ENCODE measurements around the gene SLC12A1.

The SLC12A1 gene

DNA sequence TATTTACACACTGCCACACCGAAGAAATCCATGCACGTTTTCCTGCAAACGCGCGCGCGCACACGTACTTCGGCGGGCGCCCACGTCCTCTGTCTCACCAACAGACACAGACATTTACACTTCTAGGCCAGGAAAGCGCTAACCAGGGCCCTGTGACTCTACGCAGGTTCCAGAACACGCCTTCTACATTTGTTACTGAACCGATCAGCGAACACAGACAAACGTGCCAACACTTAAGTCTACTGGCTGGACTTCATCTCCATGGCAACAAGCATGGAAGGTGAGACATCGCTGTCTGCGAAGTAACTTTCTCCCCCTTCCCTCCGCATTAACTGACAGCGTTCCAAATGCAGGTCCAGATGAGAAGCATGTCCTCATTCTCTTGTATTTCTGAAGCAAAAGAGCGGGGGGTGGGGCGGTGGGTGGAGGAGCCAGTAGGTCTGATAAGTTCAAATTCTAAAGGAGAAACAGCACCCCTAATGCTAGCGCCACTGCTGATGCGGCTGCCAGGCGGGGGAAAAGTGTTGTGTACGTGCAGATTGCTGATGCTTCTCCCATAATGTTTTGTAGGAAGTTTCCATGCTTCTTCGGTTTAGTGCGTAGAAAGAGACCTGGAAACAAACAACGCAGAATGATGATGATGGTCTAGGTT lies 14.4 kb upstream of the SLC12A1 start, which contains the start of gene CTXN2:
CTXN2 (plus strand) TSS at position 92 of the 652 bp plus-strand sequence. CDS start 9,636 bp downstream, outside the sequence.
- in situ Hi-C loops (cut with MboI; ENCODE audit: low sequenced_read_pairs) = no loop called here
- Histone ChIP-seq H3K4me3 (no peak within 1 kb of the TSS), H3K36me3 (replicated peaks) (no peaks in the 10 kb centered on the region), H3K4me1 (no peaks in the 10 kb centered on the region), H3K9me3 (no peaks in the 10 kb centered on the region), H3K27me3 (ENCODE audit: low read depth) (peaks cover 20% of the 10 kb centered on the region)
- no peak for DNase-seq (ENCODE audit: low spot score in 2 of 2)

DNA sequence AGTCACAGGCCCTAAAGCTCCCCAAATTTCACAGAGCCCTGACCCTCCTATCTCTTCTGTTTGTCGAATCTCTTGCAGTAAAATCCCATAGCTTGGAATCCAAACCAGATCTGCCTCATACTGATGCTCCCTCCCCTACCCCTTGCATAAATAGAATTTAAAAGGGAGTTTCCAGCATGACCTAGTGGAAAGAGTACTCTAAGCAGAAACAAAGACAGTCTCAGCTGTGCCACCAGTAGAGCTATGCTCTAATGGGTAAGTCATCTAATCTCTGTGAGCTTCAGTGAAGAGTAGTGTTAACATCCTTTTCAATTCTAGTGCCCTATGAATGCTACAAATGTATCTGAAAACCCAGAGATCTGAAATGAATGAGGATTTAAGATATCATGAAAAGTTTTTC lies 4.0 kb upstream of the SLC12A1 start:
- Histone ChIP-seq H3K36me3 (replicated peaks) (no peaks in the 10 kb centered on the region), H3K4me3 (no peak overlapping the region), H3K4me1 (no peaks in the 10 kb centered on the region), H3K9me3 (no peaks in the 10 kb centered on the region), H3K27me3 (ENCODE audit: low read depth) (peaks cover 9% of the 10 kb centered on the region; the same call in 1 of the 2 replicates)
- no peak for DNase-seq (ENCODE audit: low spot score in 2 of 2)
- in situ Hi-C loops (cut with MboI; ENCODE audit: low sequenced_read_pairs) = no loop called here

DNA sequence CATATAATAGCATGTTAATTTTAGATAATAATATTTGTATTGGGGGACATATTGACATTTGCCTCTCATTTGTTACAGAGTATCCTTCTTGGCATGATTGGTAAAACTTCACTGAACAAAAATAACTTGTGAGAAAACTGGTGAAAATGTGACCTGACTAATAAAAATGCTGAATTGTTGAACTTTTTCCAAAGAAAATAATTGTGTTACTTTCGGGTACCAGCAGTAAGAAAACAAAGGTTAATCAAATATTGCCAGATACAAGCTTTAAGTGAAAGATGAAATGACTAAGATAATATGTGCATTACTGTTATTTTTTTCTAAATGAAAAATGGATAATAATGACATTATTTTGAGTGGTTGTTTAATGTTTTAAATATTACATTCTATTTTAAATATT lies 15.2 kb downstream of the SLC12A1 start:
- Histone ChIP-seq H3K4me1 (no peaks in the 10 kb centered on the region), H3K4me3 (no peak overlapping the region), H3K9me3 (no peaks in the 10 kb centered on the region), H3K36me3 (replicated peaks) (no peaks in the 10 kb centered on the region), H3K27me3 (ENCODE audit: low read depth) (peaks cover 3% of the 10 kb centered on the region; the same call in 1 of the 2 replicates)
- no peak for DNase-seq (ENCODE audit: low spot score in 2 of 2)
- in situ Hi-C loops (cut with MboI; ENCODE audit: low sequenced_read_pairs) = no loop called here

DNA sequence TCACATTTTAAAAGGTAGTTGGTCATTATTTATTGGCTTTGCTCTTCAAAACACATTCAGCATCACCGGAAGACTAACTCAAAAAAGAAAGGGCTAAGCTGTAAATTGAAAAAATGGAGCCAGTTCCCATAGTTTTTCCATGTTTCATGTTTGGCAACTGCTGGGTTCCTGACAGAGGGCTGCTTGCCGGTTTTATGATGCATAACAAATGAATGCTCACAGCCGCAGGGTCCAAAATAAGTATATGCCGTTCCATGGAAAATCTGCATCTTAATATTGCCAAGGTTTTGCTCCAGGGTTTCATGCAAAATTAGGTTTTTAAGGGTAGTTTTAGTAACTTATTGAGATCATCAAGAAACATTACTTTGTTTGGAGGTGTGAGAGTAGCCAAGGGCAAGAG lies 15.8 kb downstream of the SLC12A1 start:
- no peak for DNase-seq (ENCODE audit: low spot score in 2 of 2)
- no peaks in the 10 kb centered on the region for H3K36me3 ChIP-seq (replicated peaks)
- H3K9me3 ChIP-seq = no peaks in the 10 kb centered on the region
- H3K27me3 ChIP-seq (ENCODE audit: low read depth) = peaks cover 3% of the 10 kb centered on the region; the same call in 1 of the 2 replicates
- no peaks in the 10 kb centered on the region for H3K4me1 ChIP-seq
- in situ Hi-C loops (cut with MboI; ENCODE audit: low sequenced_read_pairs) = no loop called here
- no peak overlapping the region for H3K4me3 ChIP-seq

DNA sequence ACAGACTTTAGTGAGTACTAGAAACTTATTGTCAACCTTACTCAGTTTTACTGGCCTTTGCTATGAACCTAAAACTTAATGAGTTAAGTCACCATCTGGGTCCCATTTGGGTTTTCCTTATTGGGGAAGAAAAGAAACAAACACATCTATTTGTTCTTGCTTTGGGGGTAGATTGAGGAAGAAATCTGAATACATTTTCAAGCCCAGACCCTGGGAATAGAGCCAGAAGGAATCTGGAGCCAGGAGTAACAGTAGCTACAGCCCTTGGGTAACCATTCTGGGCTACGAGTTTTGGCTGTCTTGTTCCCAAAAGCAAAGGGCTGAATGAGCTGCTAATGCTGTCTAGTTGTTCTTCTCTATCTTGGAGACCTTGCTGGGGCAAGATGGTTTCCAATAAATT lies 16.5 kb downstream of the SLC12A1 start:
- H3K4me1 ChIP-seq = no peaks in the 10 kb centered on the region
- H3K36me3 ChIP-seq (replicated peaks) = no peaks in the 10 kb centered on the region
- in situ Hi-C loops (cut with MboI; ENCODE audit: low sequenced_read_pairs) = no loop called here
- DNase-seq (ENCODE audit: low spot score in 2 of 2) = no peak
- no peak overlapping the region for H3K4me3 ChIP-seq
- no peaks in the 10 kb centered on the region for H3K9me3 ChIP-seq
- 0 out of 2 replicates have a peak, but pooled peaks cover 3% of the 10 kb centered on the region for H3K27me3 ChIP-seq (ENCODE audit: low read depth)

DNA sequence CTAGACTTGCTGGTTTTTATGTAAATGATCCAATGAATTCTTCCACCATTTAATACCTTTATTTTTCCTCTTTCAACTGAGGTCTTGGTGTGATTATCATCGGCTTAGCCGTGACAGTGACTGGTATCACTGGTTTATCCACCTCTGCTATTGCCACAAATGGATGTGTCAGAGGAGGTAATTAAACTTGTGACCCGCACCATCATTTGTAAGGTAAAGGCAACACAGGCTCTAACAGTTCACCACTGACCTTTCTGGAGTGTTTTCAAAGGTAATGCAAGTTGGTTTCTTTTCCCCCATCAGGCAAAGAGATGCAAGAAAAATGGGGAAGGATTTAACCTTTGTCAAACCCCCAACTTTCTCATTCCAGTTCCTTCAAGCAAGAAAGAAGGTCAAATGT lies 19.7 kb downstream of the SLC12A1 start:
- H3K36me3 ChIP-seq (replicated peaks) = no peaks in the 10 kb centered on the region
- H3K4me1 ChIP-seq = no peaks in the 10 kb centered on the region
- no peak for DNase-seq (ENCODE audit: low spot score in 2 of 2)
- H3K4me3 ChIP-seq = no peak overlapping the region
- in situ Hi-C loops (cut with MboI; ENCODE audit: low sequenced_read_pairs) = no loop called here
- no peaks in the 10 kb centered on the region for H3K9me3 ChIP-seq
- 0 out of 2 replicates have a peak, but pooled peaks cover 3% of the 10 kb centered on the region for H3K27me3 ChIP-seq (ENCODE audit: low read depth)

DNA sequence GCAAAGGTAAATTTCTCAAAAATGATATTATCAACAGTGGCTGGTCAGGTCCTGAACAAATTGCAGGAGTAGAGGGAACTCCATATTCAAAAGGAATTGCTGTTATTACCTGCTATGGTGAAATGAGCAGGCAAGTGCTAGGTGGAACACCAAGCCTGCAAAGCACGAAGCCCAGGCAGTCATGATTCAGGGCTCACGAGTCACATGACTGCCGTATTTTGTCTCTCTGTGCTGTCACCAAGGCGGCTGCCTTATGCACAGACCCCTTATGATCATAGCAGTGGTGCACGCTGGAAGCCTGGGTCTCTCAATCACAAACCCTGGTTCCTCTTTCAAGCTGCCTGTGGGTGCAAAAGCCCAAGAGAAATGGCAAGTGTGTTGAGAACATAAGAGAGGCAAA lies 24.4 kb downstream of the SLC12A1 start:
- in situ Hi-C loops (cut with MboI; ENCODE audit: low sequenced_read_pairs) = no loop called here
- Histone ChIP-seq H3K9me3 (no peaks in the 10 kb centered on the region), H3K4me1 (no peaks in the 10 kb centered on the region), H3K4me3 (no peak overlapping the region), H3K27me3 (ENCODE audit: low read depth) (no peaks in the 10 kb centered on the region), H3K36me3 (replicated peaks) (no peaks in the 10 kb centered on the region)
- no peak for DNase-seq (ENCODE audit: low spot score in 2 of 2)

DNA sequence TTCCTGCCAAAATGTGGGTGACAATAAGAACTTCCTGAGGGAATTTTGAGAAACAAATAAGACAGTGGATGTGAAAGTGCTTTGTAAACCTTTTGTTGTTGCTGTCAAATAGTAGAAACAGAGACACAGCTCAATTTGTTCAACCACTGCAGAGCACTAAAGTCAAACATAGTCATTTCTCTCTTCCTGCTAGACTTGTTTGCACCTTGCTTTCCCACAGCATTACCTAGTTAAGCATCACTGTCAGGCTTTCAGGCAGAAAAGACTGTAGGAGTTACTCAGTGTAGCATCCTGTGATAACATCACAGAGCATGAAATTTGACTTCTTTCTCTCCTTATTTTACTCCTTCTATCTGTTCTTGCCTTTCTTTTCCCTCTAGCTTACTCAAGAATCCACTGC lies 27.1 kb downstream of the SLC12A1 start:
- no peaks in the 10 kb centered on the region for H3K9me3 ChIP-seq
- no peak for DNase-seq (ENCODE audit: low spot score in 2 of 2)
- H3K36me3 ChIP-seq (replicated peaks) = no peaks in the 10 kb centered on the region
- H3K4me3 ChIP-seq = no peak overlapping the region
- no peaks in the 10 kb centered on the region for H3K4me1 ChIP-seq
- H3K27me3 ChIP-seq (ENCODE audit: low read depth) = no peaks in the 10 kb centered on the region
- in situ Hi-C loops (cut with MboI; ENCODE audit: low sequenced_read_pairs) = no loop called here

DNA sequence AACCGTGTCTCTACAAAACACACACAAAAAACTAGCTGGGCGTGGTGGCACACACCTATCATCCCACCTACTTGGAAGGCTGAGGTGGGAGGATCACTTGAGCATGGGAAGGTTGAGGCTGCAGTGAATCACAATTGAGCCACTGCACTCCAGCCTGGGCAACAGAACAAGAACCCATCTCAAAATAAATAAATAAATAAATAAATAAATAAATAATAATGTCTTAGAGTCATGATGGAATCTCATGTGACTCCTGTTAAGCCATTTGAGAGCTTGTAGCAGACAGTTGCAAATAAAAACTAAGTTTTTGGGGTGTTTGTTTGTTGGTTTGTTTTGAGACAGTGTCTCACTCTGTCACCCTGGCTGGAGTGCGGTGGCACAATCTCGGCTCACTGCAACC lies 33.2 kb downstream of the SLC12A1 start:
- in situ Hi-C loops (cut with MboI; ENCODE audit: low sequenced_read_pairs) = no loop called here
- H3K27me3 ChIP-seq (ENCODE audit: low read depth) = no peaks in the 10 kb centered on the region
- no peaks in the 10 kb centered on the region for H3K4me1 ChIP-seq
- no peak overlapping the region for H3K4me3 ChIP-seq
- no peaks in the 10 kb centered on the region for H3K36me3 ChIP-seq (replicated peaks)
- no peaks in the 10 kb centered on the region for H3K9me3 ChIP-seq
- no peak for DNase-seq (ENCODE audit: low spot score in 2 of 2)

DNA sequence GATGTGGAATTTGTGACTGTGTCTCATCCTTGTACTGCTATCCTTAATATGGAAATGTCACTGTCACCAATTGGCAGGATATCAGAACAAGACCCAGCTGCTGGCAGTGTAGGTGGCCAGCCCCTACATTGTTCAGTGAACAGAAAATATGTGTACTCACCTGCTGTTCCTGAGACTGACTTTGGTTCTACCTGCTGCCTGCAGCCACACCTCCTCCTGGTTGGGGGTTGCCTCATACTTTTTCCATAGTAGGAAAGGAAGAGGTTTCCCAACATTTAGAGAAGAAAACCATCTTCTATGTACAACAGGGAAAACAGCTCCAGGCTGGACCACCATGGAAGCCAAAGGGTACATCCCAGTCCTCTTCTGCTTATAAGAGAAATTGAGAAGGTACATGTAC lies 35.9 kb downstream of the SLC12A1 start:
- no peak for DNase-seq (ENCODE audit: low spot score in 2 of 2)
- Histone ChIP-seq H3K36me3 (replicated peaks) (no peaks in the 10 kb centered on the region), H3K4me1 (no peaks in the 10 kb centered on the region), H3K4me3 (no peak overlapping the region), H3K9me3 (no peaks in the 10 kb centered on the region), H3K27me3 (ENCODE audit: low read depth) (no peaks in the 10 kb centered on the region)
- in situ Hi-C loops (cut with MboI; ENCODE audit: low sequenced_read_pairs) = no loop called here

DNA sequence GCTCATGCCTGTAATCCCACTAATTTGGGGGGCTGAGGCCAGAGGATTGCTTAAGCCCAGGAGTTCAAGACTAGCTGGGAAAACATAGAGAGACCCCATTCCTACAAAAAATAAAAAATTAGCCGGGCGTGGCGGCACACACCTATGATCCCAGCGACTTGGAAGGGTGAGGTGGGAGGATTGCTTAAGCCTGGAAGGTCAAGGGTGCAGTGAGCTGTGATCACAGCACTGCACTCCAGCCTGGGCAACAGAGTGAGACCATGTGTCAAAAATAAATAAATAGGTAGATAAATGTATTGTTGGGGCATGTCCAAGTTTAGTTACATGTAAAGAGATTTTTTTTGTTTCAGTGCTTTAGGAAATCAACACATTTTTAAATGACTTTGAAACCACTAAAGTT lies 36.4 kb downstream of the SLC12A1 start:
- Histone ChIP-seq H3K36me3 (replicated peaks) (no peaks in the 10 kb centered on the region), H3K9me3 (no peaks in the 10 kb centered on the region), H3K4me3 (no peak overlapping the region), H3K4me1 (no peaks in the 10 kb centered on the region), H3K27me3 (ENCODE audit: low read depth) (no peaks in the 10 kb centered on the region)
- in situ Hi-C loops (cut with MboI; ENCODE audit: low sequenced_read_pairs) = no loop called here
- no peak for DNase-seq (ENCODE audit: low spot score in 2 of 2)

DNA sequence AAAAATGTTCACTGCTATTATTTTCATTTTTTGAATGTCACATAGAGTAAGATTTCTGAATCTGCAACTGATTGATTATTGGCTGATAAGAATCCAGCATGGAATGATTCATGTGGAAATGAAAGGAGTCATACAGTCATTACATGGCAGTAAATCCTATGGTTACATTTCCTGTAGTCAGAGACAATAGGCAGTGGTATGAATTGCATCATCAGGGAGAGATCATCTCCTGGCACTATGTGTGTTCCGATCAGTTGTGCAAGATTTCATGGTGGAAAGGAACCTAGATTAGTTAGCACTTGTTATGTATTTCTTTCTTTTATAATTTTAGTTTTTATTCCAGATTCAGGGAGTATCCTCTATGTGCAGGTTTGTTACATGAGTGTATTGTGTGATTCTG lies 38.8 kb downstream of the SLC12A1 start:
- Histone ChIP-seq H3K27me3 (ENCODE audit: low read depth) (no peaks in the 10 kb centered on the region), H3K4me1 (no peaks in the 10 kb centered on the region), H3K4me3 (no peak overlapping the region), H3K9me3 (no peaks in the 10 kb centered on the region), H3K36me3 (replicated peaks) (no peaks in the 10 kb centered on the region)
- in situ Hi-C loops (cut with MboI; ENCODE audit: low sequenced_read_pairs) = no loop called here
- no peak for DNase-seq (ENCODE audit: low spot score in 2 of 2)

DNA sequence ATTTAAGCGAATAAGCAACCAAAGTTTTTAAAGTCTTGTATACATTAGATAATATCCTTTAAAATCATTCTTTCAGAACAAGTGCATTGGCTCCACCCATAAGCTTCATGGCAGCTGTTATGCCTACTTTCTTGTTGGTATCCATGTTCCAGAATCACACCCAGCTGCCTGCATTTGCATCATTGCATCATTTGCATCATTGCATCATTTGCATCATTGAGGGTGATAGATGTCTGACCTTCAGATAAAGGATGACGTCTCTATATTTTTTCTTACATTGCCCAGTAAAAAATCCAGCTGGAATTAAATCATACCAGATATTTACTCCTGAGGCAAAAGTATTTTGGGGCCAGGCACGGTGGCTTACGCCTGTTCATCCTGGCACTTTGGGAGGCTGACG lies 42.3 kb downstream of the SLC12A1 start:
- Histone ChIP-seq H3K4me1 (no peaks in the 10 kb centered on the region), H3K9me3 (no peaks in the 10 kb centered on the region), H3K36me3 (replicated peaks) (no peaks in the 10 kb centered on the region), H3K27me3 (ENCODE audit: low read depth) (no peaks in the 10 kb centered on the region), H3K4me3 (no peak overlapping the region)
- in situ Hi-C loops (cut with MboI; ENCODE audit: low sequenced_read_pairs) = no loop called here
- no peak for DNase-seq (ENCODE audit: low spot score in 2 of 2)

DNA sequence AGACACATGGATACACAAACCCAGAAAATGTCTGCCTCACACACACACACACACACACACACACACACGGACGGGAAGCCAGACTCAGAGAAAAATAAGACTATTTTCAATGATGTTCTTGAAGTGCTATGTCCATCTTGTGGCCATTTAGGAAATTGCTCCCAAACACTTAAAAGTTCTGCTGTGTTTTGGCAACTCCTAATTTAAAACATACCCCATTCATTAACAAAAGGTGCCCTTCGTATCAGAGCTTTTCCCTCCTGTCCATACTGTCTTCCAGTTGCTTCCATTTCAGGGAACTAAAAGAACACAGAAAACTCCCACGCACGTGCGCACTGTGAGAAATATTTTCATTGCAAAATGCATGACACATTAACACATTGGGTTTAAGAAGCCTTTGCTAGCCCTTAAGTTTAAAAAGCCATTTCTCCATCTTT lies 44.6 kb downstream of the SLC12A1 start:
- in situ Hi-C loops (cut with MboI; ENCODE audit: low sequenced_read_pairs) = no loop called here
- no peaks in the 10 kb centered on the region for H3K27me3 ChIP-seq (ENCODE audit: low read depth)
- H3K4me3 ChIP-seq = no peak overlapping the region
- DNase-seq (ENCODE audit: low spot score in 2 of 2) = peak; percentile 66 to 67
- no peaks in the 10 kb centered on the region for H3K36me3 ChIP-seq (replicated peaks)
- H3K4me1 ChIP-seq = no peaks in the 10 kb centered on the region
- H3K9me3 ChIP-seq = no peaks in the 10 kb centered on the region

DNA sequence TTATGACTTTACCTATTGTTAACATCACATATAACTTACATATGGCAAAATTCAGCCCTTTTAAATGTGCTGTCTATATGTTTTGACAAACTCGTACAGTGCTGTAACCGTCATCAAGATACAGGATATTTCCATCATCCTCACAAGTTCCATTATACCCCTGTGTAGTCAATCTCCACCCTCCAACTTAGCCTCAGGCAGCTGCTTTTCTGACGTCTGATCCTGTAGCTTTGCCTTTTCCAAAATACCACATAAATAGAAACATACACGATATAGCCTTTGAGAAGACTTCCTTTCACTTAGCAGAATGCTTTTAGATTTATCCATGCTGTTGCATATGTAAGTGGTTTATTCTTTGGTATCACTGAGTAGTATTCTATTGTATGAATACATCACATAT lies 47.1 kb downstream of the SLC12A1 start:
- no peak for DNase-seq (ENCODE audit: low spot score in 2 of 2)
- in situ Hi-C loops (cut with MboI; ENCODE audit: low sequenced_read_pairs) = no loop called here
- H3K27me3 ChIP-seq (ENCODE audit: low read depth) = no peaks in the 10 kb centered on the region
- no peaks in the 10 kb centered on the region for H3K36me3 ChIP-seq (replicated peaks)
- H3K4me3 ChIP-seq = no peak overlapping the region
- H3K9me3 ChIP-seq = no peaks in the 10 kb centered on the region
- H3K4me1 ChIP-seq = no peaks in the 10 kb centered on the region

Data from HAP-1 (cell line).